NCI-H774 (cell line): ENCODE measurements around the gene CFAP20DC.
"Not testable (repeated sequence)": the region's sequence is repeated elsewhere in the genome, so short reads cannot be mapped to it uniquely, and the experiment has no call there.

Experiments
- DNase-seq: peaks from one replicate; lab custom pipeline; 2025; lab: John Stamatoyannopoulos, UW

The CFAP20DC gene

GRCh38 chr3:58695284-58695683 lies 354.5 kb downstream of the CFAP20DC start:
- not testable (repeated sequence) for DNase-seq

GRCh38 chr3:58693940-58694850 lies 355.6 kb downstream of the CFAP20DC start:
- no peak for DNase-seq

GRCh38 chr3:58692484-58692883 lies 357.3 kb downstream of the CFAP20DC start:
- DNase-seq = no peak
